Fibroblast of pulmonary artery (primary cell): ENCODE measurements around the gene SHROOM3.

Experiments used
- DNase-seq: peaks from one replicate; pipeline ENCODE4 v3.0.0-alpha.2; 2010; ENCODE audit warnings: low read depth
- H3K4me3 ChIP-seq: replicated peaks from 2 replicates; pipeline ENCODE4 v1.5.1; 2011; ENCODE audit warnings: low read depth, mild to moderate bottlenecking, control low read depth, low read length, moderate library complexity
- TF ChIP-seq, protein P1 (sequence below): IDR thresholded peaks from 2 replicates; pipeline ENCODE4 v1.5.1; 2011; ENCODE audit warnings: mild to moderate bottlenecking, control low read depth, low read length, inconsistent platforms; ENCODE audit errors: missing control alignments

SHROOM3 gene

DNA sequence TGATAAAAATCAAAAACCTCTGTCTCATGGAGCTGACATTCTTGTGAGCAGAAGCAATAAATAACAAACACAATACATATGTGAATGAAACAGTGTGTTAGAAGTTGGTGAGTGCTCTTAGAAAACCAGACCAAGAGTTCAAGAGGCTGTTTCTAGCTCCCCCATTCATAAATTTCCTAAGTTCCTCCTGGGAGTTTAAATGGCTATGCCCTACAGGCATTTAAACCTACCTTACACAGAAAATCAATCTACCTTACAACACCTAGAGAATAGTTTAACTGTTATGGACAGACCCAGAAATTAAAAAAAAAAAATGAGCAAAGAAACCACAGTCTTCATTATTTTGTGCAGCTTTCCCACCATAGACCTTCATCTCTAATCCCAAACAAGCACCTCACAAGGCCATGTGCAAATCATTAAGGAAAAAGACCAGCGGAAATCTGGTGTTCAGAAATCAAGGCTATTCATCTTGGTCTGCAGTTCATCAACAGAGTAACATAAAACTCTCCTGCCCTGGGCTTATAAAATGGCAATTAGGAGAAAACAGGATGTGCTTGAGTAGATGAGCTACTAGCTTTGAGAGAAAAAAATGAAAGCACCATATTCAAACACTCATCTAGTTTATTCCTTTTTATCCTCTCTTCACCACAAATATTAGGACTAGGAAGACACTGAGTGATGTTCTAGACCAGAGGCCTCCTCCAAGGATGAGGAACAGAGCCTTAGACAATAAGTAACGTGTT, 147.2 kb downstream of the SHROOM3 start:
- no peak overlapping the region for H3K4me3 ChIP-seq
- TF ChIP-seq, protein P1, sequence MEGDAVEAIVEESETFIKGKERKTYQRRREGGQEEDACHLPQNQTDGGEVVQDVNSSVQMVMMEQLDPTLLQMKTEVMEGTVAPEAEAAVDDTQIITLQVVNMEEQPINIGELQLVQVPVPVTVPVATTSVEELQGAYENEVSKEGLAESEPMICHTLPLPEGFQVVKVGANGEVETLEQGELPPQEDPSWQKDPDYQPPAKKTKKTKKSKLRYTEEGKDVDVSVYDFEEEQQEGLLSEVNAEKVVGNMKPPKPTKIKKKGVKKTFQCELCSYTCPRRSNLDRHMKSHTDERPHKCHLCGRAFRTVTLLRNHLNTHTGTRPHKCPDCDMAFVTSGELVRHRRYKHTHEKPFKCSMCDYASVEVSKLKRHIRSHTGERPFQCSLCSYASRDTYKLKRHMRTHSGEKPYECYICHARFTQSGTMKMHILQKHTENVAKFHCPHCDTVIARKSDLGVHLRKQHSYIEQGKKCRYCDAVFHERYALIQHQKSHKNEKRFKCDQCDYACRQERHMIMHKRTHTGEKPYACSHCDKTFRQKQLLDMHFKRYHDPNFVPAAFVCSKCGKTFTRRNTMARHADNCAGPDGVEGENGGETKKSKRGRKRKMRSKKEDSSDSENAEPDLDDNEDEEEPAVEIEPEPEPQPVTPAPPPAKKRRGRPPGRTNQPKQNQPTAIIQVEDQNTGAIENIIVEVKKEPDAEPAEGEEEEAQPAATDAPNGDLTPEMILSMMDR, result no peak
- DNase-seq, result no peak

DNA sequence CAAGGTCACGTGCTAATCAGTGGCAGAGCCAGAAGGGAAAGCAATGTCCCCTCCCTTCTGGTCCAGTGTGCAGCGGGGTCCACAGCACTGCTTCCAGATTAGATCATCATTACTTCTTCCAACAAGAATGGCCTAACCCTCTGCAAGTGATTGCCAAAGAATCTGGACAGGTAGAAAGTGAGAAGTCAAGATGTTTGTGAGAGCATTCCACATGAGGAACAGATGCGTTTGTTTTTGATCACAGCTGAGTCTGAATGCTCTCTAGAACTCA, 147.7 kb downstream of the SHROOM3 start:
- no peak for DNase-seq
- TF ChIP-seq, protein P1, result no peak
- no peak overlapping the region for H3K4me3 ChIP-seq

DNA sequence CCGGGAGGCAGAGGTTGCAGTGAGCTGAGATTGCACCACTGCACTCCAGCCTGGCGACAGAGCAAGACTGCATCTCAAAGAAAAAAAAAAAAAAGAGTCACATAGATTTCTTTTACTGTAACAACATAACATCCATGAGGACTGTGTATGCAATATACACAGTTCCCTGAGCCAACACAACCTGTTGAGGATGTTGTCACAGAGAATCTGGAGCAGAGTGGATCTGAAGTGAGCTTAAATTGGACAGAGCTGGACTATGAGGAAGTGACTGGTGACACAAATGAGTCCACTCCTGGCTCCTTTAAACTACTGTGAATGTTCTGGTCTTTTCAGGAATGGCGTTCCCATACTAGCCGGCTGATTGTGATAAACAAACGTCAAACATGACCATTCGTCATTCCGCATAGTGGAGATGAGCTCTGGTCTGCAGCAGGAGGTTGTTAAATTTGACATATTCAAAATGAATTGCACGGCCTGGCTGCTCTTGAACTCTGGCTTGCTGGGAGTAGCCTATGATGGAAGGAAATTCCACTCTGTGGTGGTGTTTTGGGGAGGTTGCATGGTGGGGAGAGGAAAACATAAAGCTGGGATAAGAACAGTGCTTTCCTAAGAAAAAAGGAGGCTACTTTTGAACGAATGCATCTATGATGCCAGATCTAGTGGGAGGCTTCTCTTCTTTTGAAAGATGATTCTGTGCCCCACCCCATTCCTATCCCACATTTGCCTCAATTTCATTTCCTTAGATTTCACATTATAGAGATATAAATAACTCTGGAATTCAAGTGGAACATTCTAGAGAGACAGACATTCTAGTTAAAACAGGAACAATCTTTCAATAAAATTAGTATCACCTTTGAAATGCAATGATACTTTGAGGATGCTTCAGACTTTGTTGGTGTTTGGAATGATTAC, 149.5 kb downstream of the SHROOM3 start:
- H3K4me3 ChIP-seq, result no peak overlapping the region
- TF ChIP-seq, protein P1, result no peak
- DNase-seq, result no peak

DNA sequence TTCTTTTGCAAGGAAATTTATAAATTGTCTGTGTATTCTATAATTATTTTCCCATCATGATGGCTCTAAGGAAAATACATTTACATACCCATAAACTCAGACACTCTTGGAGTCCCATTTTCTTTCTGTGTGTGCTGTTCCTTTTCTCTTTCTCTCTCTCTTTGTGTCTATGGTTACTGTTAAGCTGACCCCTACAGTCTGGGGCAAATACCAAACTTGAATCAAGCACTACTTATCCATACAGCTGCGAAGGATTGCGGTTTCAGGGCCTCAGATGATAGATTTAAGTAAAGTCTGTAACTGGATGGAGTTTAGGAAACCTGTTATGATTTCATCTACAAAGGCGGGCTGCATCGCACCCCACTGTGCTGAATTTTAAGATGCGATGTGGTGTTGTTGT, 150.2 kb downstream of the SHROOM3 start:
- H3K4me3 ChIP-seq, result no peak overlapping the region
- DNase-seq, result peak; percentile 36
- TF ChIP-seq, protein P1, result no peak

DNA sequence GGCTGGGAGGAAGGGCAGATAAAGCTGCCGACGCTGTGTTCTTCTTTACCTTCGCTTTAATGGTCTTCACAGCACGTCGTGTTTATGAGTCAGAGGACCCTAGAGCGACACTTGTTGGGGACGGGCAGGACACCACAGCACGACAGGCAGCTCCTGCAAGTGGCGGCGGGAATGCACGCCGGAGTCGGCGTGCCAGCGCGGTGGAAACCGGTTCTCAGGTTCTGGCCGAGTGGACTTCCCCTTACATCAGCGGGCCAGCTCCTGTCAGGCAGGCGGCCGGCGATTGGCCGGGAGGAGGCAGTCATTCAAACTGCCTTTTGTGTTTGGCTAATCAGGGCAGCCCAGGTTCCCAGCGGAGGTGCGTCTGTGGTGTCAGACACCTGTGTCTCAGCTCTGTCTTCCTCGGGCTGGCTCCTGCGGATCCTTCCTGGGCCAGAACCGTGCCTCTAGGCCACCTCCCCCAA, 150.9 kb downstream of the SHROOM3 start:
- peak; percentile 23 for DNase-seq
- H3K4me3 ChIP-seq, result peak overlapping the region; percentile 42
- TF ChIP-seq, protein P1, result no peak

DNA sequence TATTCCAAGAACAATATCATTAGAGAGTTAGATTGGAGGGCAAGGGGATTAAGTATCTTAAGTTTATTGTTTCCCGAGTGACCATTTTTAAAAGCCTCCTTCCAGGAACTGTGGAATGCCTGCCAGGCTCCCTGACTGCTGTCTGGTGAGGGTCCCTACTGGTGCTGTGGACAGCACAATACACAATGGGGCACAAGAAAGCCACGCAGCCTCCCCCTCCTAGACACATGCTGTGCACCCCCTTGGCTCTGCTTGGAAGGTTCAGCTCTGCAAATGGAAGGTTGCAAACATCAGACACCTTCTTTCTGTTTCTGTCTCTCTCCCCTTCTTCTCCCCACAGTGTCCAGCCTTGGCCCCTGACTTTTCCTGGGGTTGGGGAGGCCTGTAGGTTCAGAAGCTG, 153.2 kb downstream of the SHROOM3 start:
- TF ChIP-seq, protein P1, result no peak
- H3K4me3 ChIP-seq, result no peak overlapping the region
- no peak for DNase-seq

DNA sequence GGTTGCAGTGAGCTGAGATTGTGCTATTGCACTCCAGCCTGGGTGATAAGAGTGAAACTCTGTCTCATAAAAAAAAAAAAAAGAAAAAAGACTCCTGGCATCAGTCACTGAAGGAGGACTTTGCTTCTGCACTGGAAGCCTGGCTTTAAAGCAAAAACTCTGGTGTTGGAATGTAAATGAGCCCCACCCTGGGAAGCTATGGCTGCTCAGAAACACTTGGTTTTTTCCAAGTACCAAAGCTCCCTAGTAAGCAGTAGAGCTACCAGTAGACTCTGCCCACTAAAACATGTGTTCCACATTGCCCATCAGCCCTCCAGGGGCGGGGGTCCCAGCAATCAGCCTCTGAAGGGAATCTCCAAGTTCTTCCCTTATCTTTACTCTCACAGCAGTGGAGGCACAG, 154.4 kb downstream of the SHROOM3 start:
- DNase-seq, result peak; percentile 51
- TF ChIP-seq, protein P1, result no peak
- H3K4me3 ChIP-seq, result no peak overlapping the region
